ACC112 (cell line): Measurements from ENCODE around the gene ZNF367.

Experiments
- H2AFZ ChIP-seq: fragments of 200-600 bp; sonication (generic); one replicate; pipeline ENCODE4 v1.6.0; 2017; ENCODE audit warnings: antibody characterized with exemption, low read length; ENCODE audit not compliant: unreplicated experiment
- H3K27ac ChIP-seq: fragments of 200-600 bp; sonication (generic); 2 replicates; pipeline ENCODE4 v1.5.1; 2014; ENCODE audit warnings: low read depth, mild to moderate bottlenecking, antibody characterized with exemption, low read length, moderate library complexity
- H3K27me3 ChIP-seq: fragments of 200-600 bp; sonication (generic); 2 replicates; pipeline ENCODE4 v1.6.1; 2014; ENCODE audit warnings: mild to moderate bottlenecking, antibody characterized with exemption, low read length, moderate library complexity, mixed read lengths; ENCODE audit not compliant: insufficient read depth
- H3K36me3 ChIP-seq: fragments of 200-600 bp; sonication (generic); 2 replicates; pipeline ENCODE4 v1.6.1; 2016; ENCODE audit warnings: mild to moderate bottlenecking, antibody characterized with exemption, low read length, moderate library complexity, mixed read lengths; ENCODE audit not compliant: insufficient read depth
- H3K4me1 ChIP-seq: fragments of 200-600 bp; sonication (generic); one replicate; pipeline ENCODE4 v1.6.1; 2016; ENCODE audit warnings: low read length, mixed read lengths; ENCODE audit not compliant: insufficient read depth, unreplicated experiment, control insufficient read depth
- H3K4me3 ChIP-seq: fragments of 200-600 bp; sonication (generic); 2 replicates; pipeline ENCODE4 v1.5.1; 2014; ENCODE audit warnings: mild to moderate bottlenecking, low read depth, low read length
- H3K79me2 ChIP-seq: fragments of 200-600 bp; sonication (generic); one replicate; pipeline ENCODE4 v1.6.0; 2016; ENCODE audit warnings: low read length; ENCODE audit not compliant: control insufficient read depth, unreplicated experiment, insufficient read depth

ZNF367 gene

DNA sequence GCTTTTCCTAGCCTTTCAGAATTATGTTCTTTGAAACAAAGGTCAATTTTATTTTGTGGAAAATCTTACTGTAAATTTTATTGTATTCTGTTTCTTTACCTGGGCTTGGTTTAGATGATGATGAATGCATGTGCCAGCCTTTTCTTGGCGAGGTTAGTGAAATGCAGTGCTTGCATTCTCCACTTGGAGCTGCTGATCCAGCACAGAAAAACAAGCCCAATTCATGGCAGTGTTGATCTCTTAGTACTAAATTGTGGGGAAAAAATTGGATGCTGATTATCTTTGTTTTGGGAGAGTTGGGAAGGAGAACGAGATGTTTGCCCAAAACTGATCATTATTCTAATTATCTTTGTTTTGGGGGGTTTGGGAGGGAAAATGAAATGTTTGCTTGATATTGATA lies 35.5 kb upstream of the ZNF367 start:
- Histone ChIP-seq H3K4me1 (peaks cover 29% of the 10 kb centered on the region), H3K27me3 (no peaks in the 10 kb centered on the region), H2AFZ (no peak overlapping the region), H3K4me3 (no peak overlapping the region), H3K36me3 (no peaks in the 10 kb centered on the region), H3K79me2 (peaks cover 18% of the 10 kb centered on the region), H3K27ac (no peak overlapping the region)

DNA sequence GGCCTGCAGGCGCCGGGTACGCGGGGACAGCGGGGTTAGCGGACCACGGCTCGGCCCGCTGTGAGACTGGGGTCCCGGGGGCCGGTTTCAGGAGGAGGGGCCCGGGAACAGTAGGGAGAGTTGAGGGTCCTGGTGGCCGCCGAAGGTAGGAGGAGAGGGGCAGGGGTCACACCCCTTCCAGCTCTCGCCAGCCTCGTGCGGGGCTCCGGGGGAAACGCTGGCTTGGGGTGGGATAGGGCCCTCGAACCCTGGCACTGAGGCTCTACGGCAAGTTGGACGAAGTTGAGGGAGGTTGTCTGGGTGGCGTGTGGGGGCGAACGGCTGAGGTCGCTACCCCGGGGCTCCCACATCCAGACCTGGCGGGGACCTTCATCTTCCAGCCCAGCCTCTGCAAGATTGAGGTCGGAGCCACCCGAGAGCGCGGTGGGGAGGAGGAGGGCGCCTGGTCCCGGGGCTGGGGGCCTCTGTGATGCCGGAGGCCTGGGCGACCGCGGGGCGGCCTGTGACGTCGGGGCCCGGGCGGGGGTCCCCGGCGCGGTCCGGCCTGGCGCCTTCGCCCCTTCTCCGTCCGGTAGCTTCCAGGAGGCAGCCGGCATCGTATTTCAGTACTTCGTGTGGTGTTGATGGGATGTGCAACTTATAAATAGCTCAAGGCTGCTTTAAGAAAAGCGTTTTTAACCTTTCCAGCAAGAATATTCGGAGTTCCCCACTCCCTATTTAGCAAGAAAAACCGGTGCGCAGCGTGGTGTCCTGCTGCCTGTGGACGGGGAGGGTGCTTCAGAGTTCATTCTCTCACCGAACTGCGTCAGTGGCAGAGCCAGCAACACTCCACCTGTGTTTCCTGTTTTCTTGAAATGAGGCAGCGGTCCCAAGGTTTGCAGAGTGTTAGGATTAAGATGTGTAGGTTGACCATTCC lies 32.7 kb upstream of the ZNF367 start:
- peak overlapping the region; percentile 95 for H3K4me3 ChIP-seq
- peaks cover 18% of the 10 kb centered on the region for H3K79me2 ChIP-seq
- H3K27ac ChIP-seq = no peak overlapping the region
- peak overlapping the region; percentile 93 for H2AFZ ChIP-seq
- peaks cover 25% of the 10 kb centered on the region for H3K4me1 ChIP-seq
- H3K36me3 ChIP-seq = no peaks in the 10 kb centered on the region
- no peaks in the 10 kb centered on the region for H3K27me3 ChIP-seq

DNA sequence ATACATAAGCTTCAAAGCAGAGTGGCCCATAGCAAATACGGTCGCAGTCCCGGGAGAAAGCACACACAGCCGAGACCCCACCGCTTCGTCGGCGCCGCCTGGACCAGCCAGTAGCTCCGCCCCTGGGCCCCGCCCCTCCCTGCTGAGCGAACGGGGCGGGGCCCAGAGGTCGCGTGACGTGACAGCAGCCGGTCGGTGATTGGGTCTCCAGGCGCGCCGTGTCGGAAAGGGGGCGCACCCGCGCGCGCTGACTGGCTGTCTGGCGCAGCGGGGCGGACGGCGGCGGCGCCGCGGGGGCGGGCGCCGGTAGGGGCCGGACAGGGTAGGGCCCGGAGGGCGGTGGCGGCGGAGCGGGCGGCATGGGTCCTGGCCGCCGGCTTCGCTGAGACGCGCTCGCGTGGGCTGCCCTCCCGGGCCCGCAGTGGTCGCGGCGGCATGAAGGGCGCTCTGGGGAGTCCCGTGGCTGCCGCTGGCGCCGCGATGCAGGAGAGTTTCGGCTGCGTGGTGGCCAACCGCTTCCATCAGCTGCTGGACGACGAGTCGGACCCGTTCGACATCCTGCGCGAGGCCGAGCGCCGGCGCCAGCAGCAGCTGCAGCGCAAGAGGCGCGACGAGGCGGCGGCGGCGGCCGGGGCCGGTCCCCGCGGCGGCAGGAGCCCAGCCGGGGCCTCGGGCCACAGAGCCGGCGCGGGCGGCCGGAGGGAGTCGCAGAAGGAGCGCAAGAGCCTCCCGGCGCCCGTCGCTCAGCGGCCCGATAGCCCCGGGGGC lies 31.9 kb upstream of the ZNF367 start, which contains the start of gene HABP4:
Gene HABP4 (plus strand): TSS at position 325 of the 768 bp plus-strand sequence. CDS start 111 bp downstream, at position 436.
- Histone ChIP-seq H3K79me2 (peaks cover 16% of the 10 kb centered on the region), H3K27me3 (no peaks in the 10 kb centered on the region), H3K4me3 (peak within 1 kb of the TSS; percentile 95), H3K27ac (no peak within 1 kb of the TSS), H3K36me3 (no peaks in the 10 kb centered on the region), H3K4me1 (peaks cover 25% of the 10 kb centered on the region), H2AFZ (peak within 1 kb of the TSS; percentile 93)

DNA sequence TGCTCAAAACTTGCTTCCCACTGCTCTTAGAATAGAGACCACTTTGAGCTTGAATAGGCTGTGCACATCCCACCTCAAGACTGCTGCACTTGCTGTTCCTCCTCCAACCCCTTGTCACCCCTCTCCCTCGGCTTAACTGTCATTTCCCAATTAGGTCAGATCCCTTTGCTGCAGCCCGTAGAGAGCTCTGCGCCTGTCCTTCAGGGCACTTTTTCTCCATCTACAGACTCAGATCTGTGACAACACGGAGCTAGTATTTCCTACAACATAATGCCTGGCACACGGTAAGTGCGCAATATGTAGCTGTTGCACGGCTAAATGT lies 31.3 kb upstream of the ZNF367 start:
- H2AFZ ChIP-seq = peak overlapping the region; percentile 68
- H3K36me3 ChIP-seq = no peaks in the 10 kb centered on the region
- H3K27me3 ChIP-seq = no peaks in the 10 kb centered on the region
- H3K4me1 ChIP-seq = peaks cover 25% of the 10 kb centered on the region
- peak overlapping the region; percentile 95 for H3K4me3 ChIP-seq
- H3K27ac ChIP-seq = no peak overlapping the region
- peaks cover 16% of the 10 kb centered on the region for H3K79me2 ChIP-seq

DNA sequence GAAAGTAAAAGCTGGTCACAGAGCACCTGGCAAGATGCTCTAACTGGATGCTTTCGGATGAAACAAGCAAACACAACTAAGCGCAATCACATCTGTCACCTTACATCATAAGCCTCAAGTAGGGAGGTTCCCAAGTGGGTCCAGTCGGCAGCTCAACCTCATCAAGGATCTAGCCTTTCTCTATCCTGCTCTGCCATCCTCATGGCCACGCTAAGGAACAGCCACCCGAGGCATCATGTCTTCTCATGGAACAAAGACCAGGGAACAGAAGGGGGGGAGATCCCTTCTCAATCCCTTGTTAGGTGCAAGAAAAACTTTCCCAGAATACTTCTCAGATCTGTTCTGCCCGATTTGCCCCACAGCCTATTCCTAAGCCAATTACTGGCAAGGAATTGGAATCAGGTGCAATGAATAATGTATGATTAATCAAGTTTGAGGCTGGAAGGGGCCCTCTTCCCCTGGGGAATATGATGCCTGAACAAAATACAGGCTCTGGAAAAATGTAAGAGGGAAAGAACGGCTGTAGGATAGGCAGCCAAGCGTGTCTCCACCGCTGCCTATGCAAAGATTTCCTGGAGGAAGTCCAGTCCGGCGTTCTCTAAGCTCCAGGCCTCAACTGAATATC lies 30.5 kb upstream of the ZNF367 start:
- Histone ChIP-seq H2AFZ (no peak overlapping the region), H3K79me2 (peaks cover 12% of the 10 kb centered on the region), H3K4me3 (0 out of 2 replicates have a peak overlapping the region, but pooled peaks have one; percentile 95), H3K27ac (no peak overlapping the region), H3K4me1 (peaks cover 25% of the 10 kb centered on the region), H3K36me3 (no peaks in the 10 kb centered on the region), H3K27me3 (no peaks in the 10 kb centered on the region)

DNA sequence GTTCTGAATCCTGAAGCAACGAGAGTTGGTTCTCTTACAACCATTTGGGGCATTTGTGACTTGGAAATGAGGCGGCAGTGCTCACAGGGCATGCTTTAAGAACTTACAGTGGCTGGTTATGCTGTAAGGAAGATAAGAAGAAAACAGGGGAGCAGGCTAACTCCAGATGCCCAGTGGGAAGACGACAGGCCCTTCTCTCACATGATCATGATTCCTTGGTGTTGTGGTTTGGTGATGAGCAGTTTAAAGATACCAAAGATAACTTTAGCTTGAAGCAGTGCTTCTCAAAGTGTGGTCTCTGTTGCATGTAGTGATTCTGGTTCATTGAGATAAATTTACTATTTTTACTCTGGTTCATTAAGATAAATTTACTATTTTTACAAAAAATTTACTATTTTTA lies 29.2 kb upstream of the ZNF367 start:
- no peak overlapping the region for H2AFZ ChIP-seq

DNA sequence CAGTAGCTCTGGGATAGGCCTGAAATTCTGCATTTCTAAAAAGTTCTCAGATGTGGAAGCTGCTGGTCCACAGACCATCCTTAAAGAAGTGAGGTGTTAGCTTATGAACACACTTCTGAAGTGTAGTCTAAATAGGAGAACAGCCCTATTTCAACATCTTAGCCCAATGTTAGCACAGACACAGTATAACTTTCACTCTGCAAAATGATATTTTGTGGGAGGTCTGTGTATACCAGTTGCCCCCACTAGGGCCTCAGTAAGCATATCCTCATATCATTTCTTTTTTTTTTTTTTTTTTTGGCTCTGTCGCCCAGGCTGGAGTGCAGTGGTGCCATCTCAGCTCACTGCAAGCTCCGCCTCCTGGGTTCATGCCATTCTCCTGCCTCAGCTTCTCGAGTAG lies 24.3 kb upstream of the ZNF367 start:
- Histone ChIP-seq H3K4me1 (no peaks in the 10 kb centered on the region), H2AFZ (no peak overlapping the region), H3K36me3 (no peaks in the 10 kb centered on the region), H3K79me2 (no peaks in the 10 kb centered on the region), H3K4me3 (no peak overlapping the region), H3K27me3 (no peaks in the 10 kb centered on the region), H3K27ac (no peak overlapping the region)

More for the DNA sequence above, 29.2 kb upstream of the ZNF367 start:
- H3K27ac ChIP-seq = no peak overlapping the region
- no peaks in the 10 kb centered on the region for H3K27me3 ChIP-seq
- H3K79me2 ChIP-seq = peaks cover 11% of the 10 kb centered on the region
- no peak overlapping the region for H3K4me3 ChIP-seq
- peaks cover 22% of the 10 kb centered on the region for H3K4me1 ChIP-seq
- H3K36me3 ChIP-seq = no peaks in the 10 kb centered on the region

DNA sequence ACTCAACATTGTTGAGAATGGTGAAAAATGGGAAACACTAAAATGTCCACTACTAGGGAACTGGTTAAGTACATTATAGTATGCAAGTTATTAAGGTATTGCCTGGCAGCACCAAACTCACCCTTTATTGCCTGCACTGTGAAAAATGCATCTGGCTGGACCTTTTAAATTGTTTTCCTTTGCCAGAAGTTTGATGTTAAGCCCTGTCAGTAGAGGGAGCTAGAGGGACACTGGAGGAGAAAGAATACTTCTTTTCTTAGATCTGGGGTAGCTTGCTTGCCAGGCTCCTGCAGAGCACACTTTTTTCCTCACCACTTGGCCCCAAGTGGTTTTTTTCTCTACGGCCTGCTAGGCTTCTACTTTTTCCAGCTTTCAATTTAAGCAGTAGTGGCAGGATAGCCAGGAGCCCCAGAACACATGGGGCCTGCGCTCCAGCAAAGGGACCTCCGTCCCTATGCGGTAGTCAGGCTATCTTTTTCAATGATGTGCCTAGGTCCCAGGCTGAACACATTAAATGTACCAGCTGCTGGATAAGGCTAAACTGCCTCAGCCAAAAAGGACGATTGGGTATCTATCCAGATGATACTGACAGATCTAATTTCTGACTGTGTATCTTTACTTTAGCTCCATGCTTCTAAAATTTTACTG lies 23.8 kb upstream of the ZNF367 start:
- H3K4me3 ChIP-seq = no peak overlapping the region
- H3K79me2 ChIP-seq = no peaks in the 10 kb centered on the region
- H3K4me1 ChIP-seq = no peaks in the 10 kb centered on the region
- no peak overlapping the region for H3K27ac ChIP-seq
- H3K27me3 ChIP-seq = no peaks in the 10 kb centered on the region
- H2AFZ ChIP-seq = no peak overlapping the region
- no peaks in the 10 kb centered on the region for H3K36me3 ChIP-seq

DNA sequence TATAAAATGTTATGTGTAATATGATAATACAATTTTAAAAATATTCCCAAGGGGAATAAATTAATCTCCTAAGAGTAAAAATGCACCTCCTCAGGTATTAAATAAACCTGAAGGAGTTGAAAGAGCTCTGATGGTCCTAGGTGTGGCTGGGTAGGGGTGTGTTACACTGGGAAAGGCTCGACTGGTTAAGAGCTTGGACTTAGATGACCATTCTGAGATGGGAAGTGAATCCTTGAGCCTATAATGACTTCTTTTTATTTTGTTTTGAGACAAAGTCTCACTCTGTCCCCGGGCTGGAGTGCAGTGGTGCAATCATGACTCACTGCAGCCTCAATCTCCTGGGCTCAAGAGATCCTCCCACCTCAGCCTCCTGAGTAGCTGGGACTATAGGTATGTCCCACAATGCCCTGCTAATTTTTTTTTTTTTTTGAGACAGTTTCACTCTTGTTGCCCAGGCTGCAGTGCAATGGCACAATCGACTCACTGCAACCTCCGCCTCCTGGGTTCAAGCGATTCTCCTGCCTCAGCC lies 22.6 kb upstream of the ZNF367 start:
- Histone ChIP-seq H2AFZ (no peak overlapping the region), H3K27ac (no peak overlapping the region), H3K36me3 (no peaks in the 10 kb centered on the region), H3K27me3 (no peaks in the 10 kb centered on the region), H3K4me1 (no peaks in the 10 kb centered on the region), H3K4me3 (no peak overlapping the region), H3K79me2 (no peaks in the 10 kb centered on the region)

DNA sequence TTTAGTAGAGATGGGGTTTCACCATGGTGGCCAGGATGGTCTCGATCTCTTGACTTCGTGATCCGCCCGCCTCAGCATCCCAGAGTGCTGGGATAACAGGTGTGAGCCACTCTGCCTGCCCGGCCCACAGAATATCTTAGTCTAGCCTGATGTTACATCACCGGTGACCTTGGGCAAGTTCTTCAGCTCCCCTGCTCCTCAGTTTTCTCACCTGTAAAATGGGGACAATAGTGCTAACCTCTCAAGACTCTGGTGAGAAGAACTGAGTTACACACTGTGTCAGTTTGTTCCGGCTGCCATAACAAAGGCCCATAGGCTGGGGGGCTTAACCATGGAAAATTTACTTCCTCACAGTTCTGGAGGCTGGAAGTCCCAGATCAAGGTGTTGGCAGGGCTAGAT lies 19.3 kb upstream of the ZNF367 start:
- no peak overlapping the region for H2AFZ ChIP-seq
- H3K4me3 ChIP-seq = no peak overlapping the region
- no peaks in the 10 kb centered on the region for H3K27me3 ChIP-seq
- no peaks in the 10 kb centered on the region for H3K4me1 ChIP-seq
- H3K27ac ChIP-seq = no peak overlapping the region
- H3K79me2 ChIP-seq = no peaks in the 10 kb centered on the region
- H3K36me3 ChIP-seq = no peaks in the 10 kb centered on the region
